A673 (cell line): Measurements from ENCODE around the gene SDK1. TPM values are rescaled to one million over a fixed set of nuclear protein-coding genes. Genes with fewer than 3 reads are reported as not detected.
A peak's percentile ranks its signal among the peaks of the same experiment; 100 is the strongest.

ENCODE experiments used
- BruUV-seq: library from RNA; stranded (reverse); fragments of 400-500 nt; replicated peaks from 2 replicates; lab custom pipeline; 2021; lab: Mats Ljungman, UMichigan
- CTCF ChIA-PET: fragments of 300-600 bp; sonication (Branson Sonifier 250); formaldehyde crosslinking; loops from one replicate; lab custom pipeline; 2022; ENCODE audit warnings: antibody characterized with exemption; lab: Charles Lee
- POLR2A ChIA-PET: fragments of 300-600 bp; sonication (Branson Sonifier 250); formaldehyde crosslinking; loops from one replicate; lab custom pipeline; 2022; ENCODE audit warnings: antibody characterized with exemption; ENCODE audit not compliant: low non-redundant PET; lab: Charles Lee
- DNase-seq: peaks from one replicate; pipeline ENCODE4 v3.0.0-alpha.2; 2015; ENCODE audit warnings: low spot score
- H3K27ac ChIP-seq: fragments of 200-600 bp; sonication (generic); 2 replicates; pipeline ENCODE4 v1.5.1; 2016; ENCODE audit warnings: mixed run types, low read depth, mild to moderate bottlenecking, mixed read lengths, antibody characterized with exemption, low read length; ENCODE audit not compliant: poor library complexity, severe bottlenecking
- H3K27me3 ChIP-seq: fragments of 200-600 bp; sonication (generic); replicated peaks from 2 replicates; pipeline ENCODE4 v1.6.1; 2017; ENCODE audit warnings: mixed run types, low read depth, mild to moderate bottlenecking, mixed read lengths, antibody characterized with exemption, low read length; ENCODE audit not compliant: insufficient read depth, poor library complexity
- H3K36me3 ChIP-seq: fragments of 200-600 bp; sonication (generic); 2 replicates; pipeline ENCODE4 v1.6.1; 2016; ENCODE audit warnings: mixed run types, mild to moderate bottlenecking, mixed read lengths, antibody characterized with exemption, low read length; ENCODE audit not compliant: insufficient read depth, poor library complexity, severe bottlenecking
- H3K4me1 ChIP-seq: fragments of 200-600 bp; sonication (generic); 2 replicates; pipeline ENCODE4 v1.6.1; 2017; ENCODE audit warnings: mixed run types, mild to moderate bottlenecking, mixed read lengths, antibody characterized with exemption, low read length; ENCODE audit not compliant: insufficient read depth, poor library complexity, severe bottlenecking
- H3K4me3 ChIP-seq: fragments of 200-600 bp; sonication (generic); 2 replicates; pipeline ENCODE4 v1.5.1; 2016; ENCODE audit warnings: low read depth, mixed run types, mild to moderate bottlenecking, mixed read lengths, low read length; ENCODE audit not compliant: poor library complexity, severe bottlenecking
- H3K9me3 ChIP-seq: fragments of 200-600 bp; sonication (generic); 2 replicates; pipeline ENCODE4 v1.6.1; 2016; ENCODE audit warnings: mixed run types, low read depth, mild to moderate bottlenecking, mixed read lengths, antibody characterized with exemption, low read length; ENCODE audit not compliant: poor library complexity, severe bottlenecking
- CTCF ChIP-seq: fragments of 300-800, 200-600 bp; sonication (generic); conservative IDR thresholded peaks from 2 replicates; pipeline ENCODE4 v1.5.1; 2017; ENCODE audit warnings: low read depth, mild to moderate bottlenecking, antibody characterized with exemption, low read length, moderate library complexity, mixed read lengths
- EZH2 ChIP-seq: fragments of 200-600 bp; sonication (generic); IDR thresholded peaks from 2 replicates; pipeline ENCODE4 v1.6.1; 2017; ENCODE audit warnings: borderline replicate concordance, low read depth, mild to moderate bottlenecking, mixed read lengths, antibody characterized with exemption, low read length; ENCODE audit not compliant: poor library complexity, severe bottlenecking
- intact Hi-C: fragments of 100-400 bp; cut with micrococcal nuclease; formaldehyde crosslinking; loops from one replicate; pipeline ENCODE4 v1.10.0; 2022; ENCODE audit not compliant: unreplicated experiment
- total RNA-seq: library from RNA; stranded (reverse); gene quantifications from 2 replicates; pipeline ENCODE4 v1.2.3, GENCODE V29; 2021

SDK1 gene
- total RNA-seq, 1 experiment from 2014 or later, result 14.7 TPM

DNA sequence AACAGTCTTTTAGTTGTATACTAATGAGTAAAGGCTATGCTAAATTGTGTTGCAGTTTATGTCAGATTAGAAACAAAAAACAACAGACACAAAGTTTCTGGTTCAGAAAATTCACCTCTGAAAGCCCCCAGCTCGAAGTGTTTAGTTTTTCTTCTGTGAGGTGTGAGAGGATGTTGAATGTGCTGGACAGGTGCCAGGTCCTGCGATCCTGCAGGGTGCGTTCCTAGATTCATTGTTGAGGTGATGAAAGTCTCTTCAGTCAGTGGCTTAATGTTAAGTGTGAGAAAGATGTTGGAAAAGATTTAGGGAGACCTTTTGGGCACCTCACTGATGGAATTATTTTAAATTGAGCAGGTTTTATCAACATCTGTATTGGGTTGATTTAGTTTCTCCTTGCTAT is 287.3 kb downstream of the SDK1 start:
- H3K9me3 ChIP-seq, result no peaks in the 10 kb centered on the region
- H3K36me3 ChIP-seq, result no peaks in the 10 kb centered on the region
- ChIA-PET CTCF (no interaction called here), POLR2A (no interaction called here)
- TF ChIP-seq EZH2 (no peak), CTCF (no peak)
- no peak for DNase-seq
- no peaks in the 10 kb centered on the region for H3K27me3 ChIP-seq
- no peak overlapping the region for H3K4me3 ChIP-seq
- BruUV-seq, result no TSS peak
- peaks cover 8% of the 10 kb centered on the region for H3K4me1 ChIP-seq
- no peak overlapping the region for H3K27ac ChIP-seq
- intact Hi-C loops, result no loop called here

DNA sequence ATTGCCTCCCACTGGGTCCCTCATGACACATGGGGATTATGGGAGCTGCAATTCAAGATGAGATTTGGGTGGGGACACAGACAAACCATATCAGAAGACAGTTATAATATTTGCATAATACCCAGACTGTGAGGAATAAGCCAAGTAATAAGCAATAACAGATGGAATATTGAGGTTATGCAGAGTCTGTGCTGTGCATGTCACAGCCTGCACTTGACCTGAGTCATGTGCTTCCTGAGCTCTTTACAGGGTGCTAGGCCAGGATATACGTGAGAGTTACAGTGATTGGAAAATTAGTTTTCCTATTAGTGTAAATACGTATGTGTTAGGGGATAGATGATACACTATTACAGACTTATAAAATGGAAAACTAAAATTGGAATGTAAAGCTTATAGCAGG is 288.7 kb downstream of the SDK1 start:
- Histone ChIP-seq H3K9me3 (no peaks in the 10 kb centered on the region), H3K27me3 (no peaks in the 10 kb centered on the region), H3K4me1 (peaks cover 8% of the 10 kb centered on the region), H3K27ac (no peak overlapping the region), H3K4me3 (no peak overlapping the region), H3K36me3 (no peaks in the 10 kb centered on the region)
- CTCF ChIA-PET, result no interaction called here
- intact Hi-C loops, result no loop called here
- DNase-seq, result no peak
- TF ChIP-seq CTCF, result no peak
- TF ChIP-seq EZH2, result no peak
- no TSS peak for BruUV-seq
- POLR2A ChIA-PET, result no interaction called here

- intact Hi-C loops, result no loop called here
Observed at GRCh38 chr7:3591219-3591618, 290.2 kb downstream of the SDK1 start.

GRCh38 chr7:3591944-3592343 is 290.9 kb downstream of the SDK1 start:
- intact Hi-C loops, result no loop called here
- Histone ChIP-seq H3K4me1 (peaks cover 8% of the 10 kb centered on the region), H3K27ac (no peak overlapping the region), H3K4me3 (no peak overlapping the region), H3K27me3 (no peaks in the 10 kb centered on the region), H3K36me3 (no peaks in the 10 kb centered on the region), H3K9me3 (no peaks in the 10 kb centered on the region)
- CTCF ChIA-PET, result no interaction called here
- POLR2A ChIA-PET, result interaction anchor here (0.5 kb wide), 1 partner anchor 297 kb away, joined by 4 read pairs; no protein-coding TSS in a partner anchor
- DNase-seq, result peak; percentile 39
- BruUV-seq, result no TSS peak
- TF ChIP-seq EZH2 (no peak), CTCF (no peak)

More at GRCh38 chr7:3591219-3591618, 290.2 kb downstream of the SDK1 start:
- Histone ChIP-seq H3K4me3 (no peak overlapping the region), H3K36me3 (no peaks in the 10 kb centered on the region), H3K27me3 (no peaks in the 10 kb centered on the region), H3K27ac (no peak overlapping the region), H3K9me3 (no peaks in the 10 kb centered on the region), H3K4me1 (peaks cover 8% of the 10 kb centered on the region)
- no TSS peak for BruUV-seq
- TF ChIP-seq EZH2, result no peak
- ChIA-PET POLR2A (interaction anchor here (0.5 kb wide), 1 partner anchor 297 kb away, joined by 4 read pairs; no protein-coding TSS in a partner anchor), CTCF (no interaction called here)
- DNase-seq, result no peak
